ENCODE measurements around the gene ASPM. TPM values are rescaled to one million over a fixed set of nuclear protein-coding genes. Genes with fewer than 3 reads are reported as not detected.

The ASPM gene
- total and polyA plus RNA-seq, 2 donors (not counting 1 experiment from before 2014, with no cell fraction given), result 0.13 to 0.27 TPM

DNA sequence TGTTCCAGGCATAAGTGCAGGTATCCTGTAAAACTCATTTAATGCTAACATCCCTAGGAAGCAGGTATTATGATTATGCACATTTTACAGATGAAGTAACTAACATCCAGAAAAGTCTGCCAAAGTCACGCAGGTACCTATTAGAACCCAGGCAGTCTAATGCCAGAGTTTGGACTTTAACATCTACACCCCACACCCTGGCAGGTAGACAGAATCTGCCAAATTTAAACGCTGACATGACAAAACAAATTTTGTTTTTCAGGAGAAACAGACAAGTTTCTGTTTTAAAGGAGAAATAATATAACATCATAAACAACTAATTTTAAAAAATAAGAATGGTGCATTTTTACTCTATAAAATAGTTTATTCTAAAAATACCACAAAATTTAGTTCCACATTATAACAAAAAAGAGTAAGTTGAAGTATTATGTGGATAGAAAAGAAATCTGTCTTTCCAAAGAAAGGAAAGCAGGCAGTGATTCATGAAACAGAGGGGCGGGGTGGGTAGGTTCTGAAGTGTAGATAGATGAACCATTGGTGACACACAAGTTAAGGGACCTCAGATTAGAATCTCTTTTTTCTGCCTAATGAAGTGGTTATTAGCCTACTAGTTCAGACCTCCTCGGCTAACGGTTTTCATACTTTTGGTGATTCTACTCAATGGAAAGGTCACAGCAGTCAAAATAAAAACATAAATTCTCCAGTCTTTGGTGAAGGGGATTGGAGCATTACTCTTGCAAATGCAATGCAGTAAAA, 1.7 kb downstream of the ASPM start:
- no peak for DNase-seq

More for the DNA sequence above, 1.7 kb downstream of the ASPM start:
- H3K4me3 ChIP-seq (ENCODE audit: control extremely low read depth in 1 of 5, extremely low read depth in 1 of 5, insufficient read depth in 1 of 5, low read depth in 2 of 5, low read length in 4 of 5), result peak overlapping the region in 1 of 5 experiments; percentile 88
- H3K36me3 ChIP-seq (replicated peaks in 1 of 2; ENCODE audit: control extremely low read depth in 1 of 2, control insufficient read depth in 1 of 2, extremely low read depth in 1 of 2, insufficient read depth in 2 of 2, low read length in 1 of 2), result no peaks in the 10 kb centered on the region
- intact Hi-C loops (cut with micrococcal nuclease), result loop anchor here (5.0 to 10.0 kb wide), 2 partner anchors 760 to 1013 kb away; partner anchors contain the start of genes C1orf53 and NEK7
- H3K27me3 ChIP-seq (replicated peaks in 1 of 4; ENCODE audit: control extremely low read depth in 1 of 4, control insufficient read depth in 3 of 4, insufficient read depth in 4 of 4, low read length in 3 of 4), result peaks cover 0 to 4% (median 2%) of the 10 kb centered on the region in 4 experiments
- peak overlapping the region; percentile 21 for H3K27ac Mint-ChIP-seq
- H3K4me2 ChIP-seq (replicated peaks; ENCODE audit: low read depth, low read length, poor library complexity, severe bottlenecking), result peak overlapping the region; percentile 95
- peak overlapping the region; percentile 70 for H3K4me3 Mint-ChIP-seq
- ChIA-PET CTCF (interaction anchor here (0.7 to 1.2 kb wide), 2 partner anchors 9 to 35 kb away, joined by 3 read pairs; no protein-coding TSS in a partner anchor), POLR2A (interaction anchor here (0.7 kb wide), 1 partner anchor 9 kb away, joined by 3 read pairs; no protein-coding TSS in a partner anchor)
- peaks cover 6% of the 10 kb centered on the region for H3K79me2 ChIP-seq (ENCODE audit: control insufficient read depth, insufficient read depth, low read length)
- H4K20me1 ChIP-seq (ENCODE audit: control insufficient read depth, insufficient read depth, low read length, poor library complexity, severe bottlenecking), result no peaks in the 10 kb centered on the region
- H3K9me3 Mint-ChIP-seq (ENCODE audit: insufficient read depth), result no peaks in the 10 kb centered on the region
- peaks cover 5 to 11% of the 10 kb centered on the region in 2 donors for H3K4me1 ChIP-seq (ENCODE audit: control insufficient read depth in 2 of 2, insufficient read depth in 2 of 2, low read length in 2 of 2)
- peaks cover 31% of the 10 kb centered on the region for H3K4me1 Mint-ChIP-seq
- peak overlapping the region; percentile 23 for H2AFZ ChIP-seq (ENCODE audit: insufficient read depth, low read depth, low read length, poor library complexity, severe bottlenecking)
- H3K9me3 ChIP-seq (ENCODE audit: control extremely low read depth in 1 of 3, control insufficient read depth in 2 of 3, insufficient read depth in 1 of 3, low read length in 2 of 3), result no peaks in the 10 kb centered on the region
- ATAC-seq (ENCODE audit: low read depth), result no peak
- TF ChIP-seq, protein P1, sequence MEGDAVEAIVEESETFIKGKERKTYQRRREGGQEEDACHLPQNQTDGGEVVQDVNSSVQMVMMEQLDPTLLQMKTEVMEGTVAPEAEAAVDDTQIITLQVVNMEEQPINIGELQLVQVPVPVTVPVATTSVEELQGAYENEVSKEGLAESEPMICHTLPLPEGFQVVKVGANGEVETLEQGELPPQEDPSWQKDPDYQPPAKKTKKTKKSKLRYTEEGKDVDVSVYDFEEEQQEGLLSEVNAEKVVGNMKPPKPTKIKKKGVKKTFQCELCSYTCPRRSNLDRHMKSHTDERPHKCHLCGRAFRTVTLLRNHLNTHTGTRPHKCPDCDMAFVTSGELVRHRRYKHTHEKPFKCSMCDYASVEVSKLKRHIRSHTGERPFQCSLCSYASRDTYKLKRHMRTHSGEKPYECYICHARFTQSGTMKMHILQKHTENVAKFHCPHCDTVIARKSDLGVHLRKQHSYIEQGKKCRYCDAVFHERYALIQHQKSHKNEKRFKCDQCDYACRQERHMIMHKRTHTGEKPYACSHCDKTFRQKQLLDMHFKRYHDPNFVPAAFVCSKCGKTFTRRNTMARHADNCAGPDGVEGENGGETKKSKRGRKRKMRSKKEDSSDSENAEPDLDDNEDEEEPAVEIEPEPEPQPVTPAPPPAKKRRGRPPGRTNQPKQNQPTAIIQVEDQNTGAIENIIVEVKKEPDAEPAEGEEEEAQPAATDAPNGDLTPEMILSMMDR (IDR thresholded peaks at IDR 0.05), result no peak
- no peak for TF ChIP-seq EZH2 (IDR thresholded peaks at IDR 0.05; ENCODE audit: borderline replicate concordance, insufficient read depth, low read depth, low read length, poor library complexity, severe bottlenecking)
- whole genome bisulfite sequencing (ENCODE audit: insufficient coverage), result 83% methylated on average over 2 of the region's 5 CpGs
- peak overlapping the region; percentile 6 for H3K9ac ChIP-seq (ENCODE audit: low read length)
- H3K27me3 Mint-ChIP-seq, result peaks cover 3% of the 10 kb centered on the region
- H3K27ac ChIP-seq (ENCODE audit: low read length in 2 of 2), result no peak overlapping the region

Measured in B cell (primary cell).